T-helper 2 cell (primary cell): ENCODE results near the gene USP26.
"Not testable (repeated sequence)": the region's sequence is repeated elsewhere in the genome, so short reads cannot be mapped to it uniquely, and the experiment has no call there.

ENCODE experiments used
- DNase-seq, 5 experiments: peaks; one replicate each; pipeline versions ENCODE4 v3.0.0 to v3.0.0-alpha.2; 2012 to 2022
- total RNA-seq, 2 donors: gene quantifications; one replicate each; lab custom pipeline; 2026; lab: John Stamatoyannopoulos, UW

The USP26 gene, protein sequence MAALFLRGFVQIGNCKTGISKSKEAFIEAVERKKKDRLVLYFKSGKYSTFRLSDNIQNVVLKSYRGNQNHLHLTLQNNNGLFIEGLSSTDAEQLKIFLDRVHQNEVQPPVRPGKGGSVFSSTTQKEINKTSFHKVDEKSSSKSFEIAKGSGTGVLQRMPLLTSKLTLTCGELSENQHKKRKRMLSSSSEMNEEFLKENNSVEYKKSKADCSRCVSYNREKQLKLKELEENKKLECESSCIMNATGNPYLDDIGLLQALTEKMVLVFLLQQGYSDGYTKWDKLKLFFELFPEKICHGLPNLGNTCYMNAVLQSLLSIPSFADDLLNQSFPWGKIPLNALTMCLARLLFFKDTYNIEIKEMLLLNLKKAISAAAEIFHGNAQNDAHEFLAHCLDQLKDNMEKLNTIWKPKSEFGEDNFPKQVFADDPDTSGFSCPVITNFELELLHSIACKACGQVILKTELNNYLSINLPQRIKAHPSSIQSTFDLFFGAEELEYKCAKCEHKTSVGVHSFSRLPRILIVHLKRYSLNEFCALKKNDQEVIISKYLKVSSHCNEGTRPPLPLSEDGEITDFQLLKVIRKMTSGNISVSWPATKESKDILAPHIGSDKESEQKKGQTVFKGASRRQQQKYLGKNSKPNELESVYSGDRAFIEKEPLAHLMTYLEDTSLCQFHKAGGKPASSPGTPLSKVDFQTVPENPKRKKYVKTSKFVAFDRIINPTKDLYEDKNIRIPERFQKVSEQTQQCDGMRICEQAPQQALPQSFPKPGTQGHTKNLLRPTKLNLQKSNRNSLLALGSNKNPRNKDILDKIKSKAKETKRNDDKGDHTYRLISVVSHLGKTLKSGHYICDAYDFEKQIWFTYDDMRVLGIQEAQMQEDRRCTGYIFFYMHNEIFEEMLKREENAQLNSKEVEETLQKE
- total RNA-seq, result 0 reads per million in 2 donors

- DNase-seq, result no peak
These were observed at the start of gene USP26 for GRCh38 chrX:133097031-133097430. TSS of gene USP26 (minus strand) at chrX:133097109. CDS start at chrX:133028220, 68,889 bp downstream.

DNA sequence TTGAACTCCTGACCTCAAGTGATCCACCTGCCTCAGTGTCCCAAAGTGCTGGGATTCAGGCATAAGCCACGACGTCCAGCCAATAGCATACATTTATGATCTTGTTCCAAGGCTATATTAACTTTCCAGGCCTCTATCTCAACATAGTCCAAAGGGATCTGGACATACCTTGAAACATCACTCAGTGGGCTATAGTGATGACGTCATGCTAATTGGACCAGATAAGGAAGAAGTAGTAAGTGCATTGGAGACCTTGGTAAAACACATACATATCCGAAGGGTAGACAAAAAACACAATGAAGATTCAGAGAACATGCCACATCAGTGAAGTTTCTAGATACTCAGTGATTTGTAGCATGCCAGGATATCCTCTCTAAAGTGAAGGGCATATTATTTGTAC lies 37.4 kb upstream of the USP26 start:
- DNase-seq, result no peak

- DNase-seq, result no peak
These were observed 23.5 kb upstream of the USP26 start for GRCh38 chrX:133120406-133120805.

DNA sequence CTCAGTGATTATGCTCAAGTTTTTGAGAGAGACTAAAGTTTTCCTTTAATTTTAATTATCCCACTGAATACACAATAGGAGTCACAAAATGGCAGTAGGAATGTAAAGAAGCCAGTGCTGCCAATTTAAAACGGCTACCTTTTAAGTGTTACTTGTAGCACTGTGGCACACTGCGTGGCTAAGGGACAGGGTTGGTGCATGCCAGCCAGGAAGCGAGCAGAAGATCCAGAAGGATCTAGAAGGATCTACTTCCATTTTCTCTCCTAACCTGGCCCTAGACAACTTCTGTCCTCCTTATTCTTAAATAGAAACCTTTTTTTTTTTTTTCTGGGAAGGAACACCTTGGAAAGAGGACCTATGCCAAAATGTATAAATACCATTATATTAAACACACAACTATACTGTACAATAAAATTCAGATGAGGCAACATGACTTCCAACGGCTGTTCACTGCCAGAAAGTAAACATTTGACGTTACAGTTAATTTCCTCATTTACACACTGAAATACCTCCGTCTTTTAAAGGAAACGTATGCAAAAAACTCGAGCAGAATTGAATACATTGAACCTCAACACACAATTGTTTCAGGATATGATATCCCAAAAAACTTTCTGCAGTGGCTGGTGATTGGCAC lies 2.7 kb downstream of the USP26 start:
- DNase-seq, result no peak

GRCh38 chrX:133090236-133090809 lies 6.6 kb downstream of the USP26 start:
- no peak for DNase-seq

GRCh38 chrX:133089411-133089810 lies 7.5 kb downstream of the USP26 start:
- DNase-seq, result no peak

- no peak for DNase-seq
These were observed 11.1 kb downstream of the USP26 start for GRCh38 chrX:133085785-133086184.

DNA sequence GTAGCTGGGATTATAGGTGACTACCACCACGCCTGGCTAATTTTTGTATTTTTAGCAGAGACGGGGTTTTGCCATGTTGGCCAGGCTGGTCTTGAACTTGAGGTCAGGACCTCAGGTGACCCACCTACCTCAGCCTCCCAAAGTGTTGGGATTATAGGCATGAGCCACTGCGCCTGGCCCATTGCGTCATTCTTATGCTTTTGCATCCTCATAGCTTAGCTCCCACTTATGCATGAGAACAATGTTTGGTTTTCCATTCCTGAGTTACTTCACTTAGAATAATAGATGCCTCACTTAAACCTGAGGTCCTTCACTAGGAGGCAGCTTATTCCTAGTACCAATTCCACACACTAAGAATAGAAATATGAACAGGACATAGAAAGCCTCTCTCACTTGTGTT lies 11.9 kb downstream of the USP26 start:
- not testable (repeated sequence) for DNase-seq

DNA sequence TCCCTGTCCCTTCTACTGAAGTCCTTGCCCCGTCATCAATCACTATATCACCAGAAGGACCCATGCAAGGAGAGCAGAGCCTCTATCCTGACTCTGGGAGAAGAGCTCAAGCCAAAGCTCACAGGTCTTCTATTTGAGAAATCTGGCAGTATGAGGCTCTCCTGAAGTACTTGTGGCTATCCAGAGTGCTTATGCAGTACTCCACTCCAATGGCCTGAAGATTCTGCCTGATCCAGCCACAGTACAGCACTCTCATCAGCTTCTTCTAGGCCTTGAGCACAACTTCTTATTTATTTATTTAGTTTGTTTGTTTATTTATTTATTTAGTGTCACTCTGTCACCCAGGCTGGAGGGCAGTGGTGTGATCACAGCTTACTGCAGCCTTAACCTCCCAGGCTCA lies 13.0 kb downstream of the USP26 start:
- no peak for DNase-seq

DNA sequence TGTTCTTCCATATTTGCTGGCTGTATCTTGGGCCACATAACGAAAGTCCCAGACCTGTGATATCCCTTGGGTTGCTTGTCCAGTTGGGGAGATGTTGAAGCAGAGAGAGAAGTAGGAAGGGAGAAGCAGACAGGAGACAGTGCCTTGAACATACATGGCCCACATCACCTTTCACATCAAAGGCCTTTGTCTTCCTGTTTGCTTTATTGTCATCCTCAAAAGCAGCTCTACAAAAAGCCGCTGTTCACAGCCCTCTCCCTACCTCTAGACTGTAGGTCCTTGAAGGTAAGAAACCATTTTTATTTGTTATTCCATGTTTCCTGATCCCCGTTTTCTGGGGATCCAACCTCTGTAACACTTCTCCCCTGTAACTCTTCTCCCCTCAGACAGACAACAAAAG lies 14.9 kb downstream of the USP26 start:
- DNase-seq, result peak in 1 of 5 experiments; percentile 0

- DNase-seq, result not testable (repeated sequence)
These were observed 19.1 kb downstream of the USP26 start for GRCh38 chrX:133077856-133078255.

DNA sequence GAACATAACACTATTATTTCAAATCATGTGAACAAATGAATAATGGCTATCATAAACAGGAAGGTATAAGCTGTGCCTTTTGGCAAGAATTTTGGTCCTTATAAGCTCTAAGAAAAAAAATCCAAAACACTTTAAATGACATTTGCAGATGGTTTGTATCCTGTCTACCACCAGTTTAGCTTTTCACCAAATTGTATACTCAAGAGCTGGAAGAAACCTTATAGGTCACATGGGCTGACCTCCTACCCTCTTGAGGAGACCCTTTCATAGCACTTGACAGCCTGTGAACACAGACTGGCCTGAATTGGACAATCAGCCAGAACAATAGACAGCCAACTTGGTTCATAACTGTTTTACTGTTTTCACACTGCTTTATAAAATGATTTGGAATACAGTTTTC lies 24.3 kb downstream of the USP26 start:
- DNase-seq, result no peak

GRCh38 chrX:133068461-133068860 lies 28.4 kb downstream of the USP26 start:
- no peak for DNase-seq

- no peak for DNase-seq
These were observed 40.6 kb downstream of the USP26 start for GRCh38 chrX:133056341-133056740.

DNA sequence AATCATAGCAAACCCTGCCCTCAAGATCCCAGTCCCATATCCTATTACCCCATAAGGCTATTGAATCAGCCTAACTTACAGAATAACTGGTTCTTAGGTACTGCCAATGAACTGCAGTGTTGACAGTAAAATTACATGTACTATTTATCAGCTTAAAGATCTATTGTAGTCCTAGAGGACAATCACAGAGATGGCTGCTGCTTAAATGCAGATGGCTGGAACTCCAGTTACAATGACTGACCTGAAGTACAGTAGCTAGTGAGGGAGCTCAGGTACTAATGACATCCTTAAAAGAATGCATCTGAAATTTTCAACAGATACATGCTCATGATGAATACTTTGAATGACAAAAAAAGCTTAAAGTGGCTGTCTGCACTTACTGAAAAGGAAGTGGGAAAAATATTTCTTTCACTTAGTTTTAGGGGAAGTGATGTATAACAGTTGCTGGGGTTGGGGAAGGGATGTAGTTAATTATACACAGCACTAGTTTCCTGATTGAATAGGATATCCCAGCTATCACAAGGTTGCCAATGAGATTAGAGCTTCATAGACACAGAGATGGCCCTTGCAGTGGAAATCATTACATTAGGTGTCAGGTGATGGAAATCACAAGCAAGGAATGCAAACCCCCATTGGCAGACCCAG lies 42.0 kb downstream of the USP26 start:
- DNase-seq, result no peak

- no peak for DNase-seq
These were observed 42.9 kb downstream of the USP26 start for GRCh38 chrX:133053861-133054598.

DNA sequence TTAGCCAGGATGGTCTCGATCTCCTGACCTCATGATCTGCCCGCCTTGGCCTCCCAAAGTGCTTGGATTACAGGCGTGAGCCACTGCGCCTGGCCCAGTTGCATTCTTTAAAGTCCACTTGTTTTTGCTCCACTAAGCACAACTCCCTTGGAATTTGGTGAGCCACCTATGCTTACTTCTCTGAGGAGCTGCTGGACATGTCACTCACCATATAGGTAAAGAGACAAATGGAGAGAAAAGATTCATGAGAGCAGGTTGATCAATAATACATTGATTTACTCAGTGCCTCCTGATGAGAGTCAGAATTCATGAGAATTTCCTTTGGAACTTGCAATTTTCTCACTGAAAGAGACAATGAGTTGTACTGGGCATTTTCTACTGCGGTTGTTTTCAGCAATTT lies 48.2 kb downstream of the USP26 start:
- DNase-seq, result no peak

DNA sequence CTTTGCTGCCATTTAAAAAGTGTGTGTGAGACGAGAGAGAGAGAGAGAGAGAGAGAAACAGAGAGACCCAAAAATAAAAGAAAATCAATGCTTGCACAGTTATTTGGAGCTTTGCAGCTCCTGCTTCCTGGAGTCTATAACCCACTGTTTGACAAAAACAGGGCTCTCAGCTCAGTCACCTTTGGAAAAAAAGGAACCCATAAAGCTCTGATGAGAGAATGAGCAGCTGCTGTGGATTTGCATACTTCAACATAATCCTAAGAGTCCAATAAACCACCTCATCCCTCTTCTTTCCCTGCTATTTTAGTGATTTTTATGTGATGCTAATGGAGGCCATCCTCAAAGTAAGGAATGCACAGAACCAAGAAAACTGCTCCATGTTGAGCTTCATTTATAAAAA lies 50.3 kb downstream of the USP26 start:
- DNase-seq, result no peak

GRCh38 chrX:133045986-133046385 lies 50.9 kb downstream of the USP26 start:
- no peak for DNase-seq

DNA sequence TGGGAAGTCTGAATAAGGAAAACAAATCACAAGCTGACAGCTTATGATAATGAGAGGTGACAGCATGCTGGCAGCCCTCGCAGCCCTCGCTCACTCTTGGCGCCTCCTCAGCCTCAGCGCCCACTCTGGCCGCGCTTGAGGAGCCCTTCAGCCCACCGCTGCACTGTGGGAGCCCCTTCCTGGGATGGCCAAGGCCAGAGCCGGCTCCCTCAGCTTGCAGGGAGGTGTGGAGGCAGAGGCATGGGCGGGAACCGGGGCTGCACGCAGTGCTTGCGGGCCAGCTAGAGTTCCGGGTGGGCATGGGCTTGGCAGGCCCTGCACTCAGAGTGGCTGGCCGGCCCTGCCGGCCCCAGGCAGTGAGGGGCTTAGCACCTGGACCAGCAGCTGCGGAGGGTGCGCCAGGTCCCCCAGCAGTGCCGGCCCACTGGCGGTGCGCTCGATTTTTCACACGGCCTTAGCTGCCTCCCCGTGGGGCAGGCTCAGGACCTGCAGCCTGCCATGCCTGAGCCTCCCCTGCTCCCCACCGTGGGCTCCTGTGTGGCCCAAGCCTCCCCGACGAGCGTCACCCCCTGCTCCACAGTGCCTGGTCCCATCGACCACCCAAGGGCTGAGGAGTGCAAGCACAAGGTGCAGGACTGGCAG lies 52.6 kb downstream of the USP26 start:
- not testable (repeated sequence) for DNase-seq

DNA sequence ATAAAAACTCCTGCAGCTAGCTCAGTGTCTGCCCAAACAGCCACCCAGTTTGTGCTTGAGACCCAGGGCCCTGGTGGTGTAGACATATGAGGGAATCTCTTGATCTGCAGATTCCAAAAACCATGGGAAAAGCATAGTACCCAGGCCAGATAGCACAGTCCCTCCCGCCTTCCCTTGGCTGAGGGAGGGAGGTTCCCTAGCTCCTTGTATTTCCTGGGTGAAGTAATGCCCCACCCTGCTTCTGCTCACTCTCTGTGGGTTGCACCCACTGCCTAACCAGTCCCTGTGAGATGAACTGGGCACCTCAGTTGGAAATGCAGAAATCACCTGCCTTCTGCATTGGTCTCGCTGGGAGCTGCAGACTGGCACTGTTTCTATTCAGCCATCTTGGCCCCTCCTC lies 54.6 kb downstream of the USP26 start:
- no peak for DNase-seq
